GM19395 (cell line): ENCODE measurements around the gene SGPP2.
"Not testable (repeated sequence)": the region's sequence is repeated elsewhere in the genome, so short reads cannot be mapped to it uniquely, and the experiment has no call there.

ENCODE experiments used
- ATAC-seq: cut with Tn5 transposase; IDR thresholded peaks from one replicate; pipeline ENCODE4 v1.9.1; 2021; ENCODE audit warnings: mild to moderate bottlenecking, moderate library complexity; ENCODE audit not compliant: unreplicated experiment

The SGPP2 gene, protein sequence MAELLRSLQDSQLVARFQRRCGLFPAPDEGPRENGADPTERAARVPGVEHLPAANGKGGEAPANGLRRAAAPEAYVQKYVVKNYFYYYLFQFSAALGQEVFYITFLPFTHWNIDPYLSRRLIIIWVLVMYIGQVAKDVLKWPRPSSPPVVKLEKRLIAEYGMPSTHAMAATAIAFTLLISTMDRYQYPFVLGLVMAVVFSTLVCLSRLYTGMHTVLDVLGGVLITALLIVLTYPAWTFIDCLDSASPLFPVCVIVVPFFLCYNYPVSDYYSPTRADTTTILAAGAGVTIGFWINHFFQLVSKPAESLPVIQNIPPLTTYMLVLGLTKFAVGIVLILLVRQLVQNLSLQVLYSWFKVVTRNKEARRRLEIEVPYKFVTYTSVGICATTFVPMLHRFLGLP

DNA sequence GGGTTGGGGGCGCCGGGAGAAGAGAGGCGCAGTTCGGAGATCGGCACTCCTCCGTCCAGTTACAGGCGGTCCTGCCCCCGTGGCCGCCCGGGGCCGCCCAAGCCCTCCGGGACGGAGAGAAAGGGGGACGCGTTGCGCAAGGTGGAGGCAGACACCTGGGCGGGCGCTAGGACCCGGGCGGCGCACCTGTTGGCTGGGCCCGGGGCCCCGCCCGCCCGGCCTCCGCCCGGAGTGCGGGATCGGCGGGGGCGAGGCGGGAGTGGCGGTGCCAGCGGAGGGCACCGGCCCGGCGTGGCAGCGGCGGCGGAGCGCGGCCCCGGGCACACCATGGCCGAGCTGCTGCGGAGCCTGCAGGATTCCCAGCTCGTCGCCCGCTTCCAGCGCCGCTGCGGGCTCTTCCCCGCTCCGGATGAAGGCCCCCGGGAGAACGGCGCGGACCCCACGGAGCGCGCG is at the start of gene SGPP2:
Gene SGPP2, plus strand, starts transcription at position 268 of the 453 bp plus-strand sequence. Its CDS starts 60 bp downstream, at position 328.
- ATAC-seq: peak; percentile 28

DNA sequence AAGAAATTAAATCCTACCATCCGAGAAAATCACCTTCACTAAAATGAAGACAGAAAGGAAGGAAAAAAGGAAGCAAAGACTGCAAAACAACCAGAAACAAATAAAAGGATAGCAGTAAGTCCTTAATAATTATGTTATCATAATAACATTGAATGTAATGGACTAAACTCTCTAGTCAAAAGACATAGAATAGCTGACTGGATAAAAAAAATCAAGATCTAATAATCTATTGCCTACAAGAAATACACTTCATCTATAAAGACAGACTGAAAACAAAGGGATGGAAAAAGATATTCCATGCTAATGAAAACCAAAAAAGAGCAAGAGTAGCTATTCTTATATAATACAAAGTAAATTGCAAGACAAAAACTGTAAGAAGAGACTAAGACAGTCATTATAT is 48.5 kb upstream of the SGPP2 start:
- no peak for ATAC-seq

DNA sequence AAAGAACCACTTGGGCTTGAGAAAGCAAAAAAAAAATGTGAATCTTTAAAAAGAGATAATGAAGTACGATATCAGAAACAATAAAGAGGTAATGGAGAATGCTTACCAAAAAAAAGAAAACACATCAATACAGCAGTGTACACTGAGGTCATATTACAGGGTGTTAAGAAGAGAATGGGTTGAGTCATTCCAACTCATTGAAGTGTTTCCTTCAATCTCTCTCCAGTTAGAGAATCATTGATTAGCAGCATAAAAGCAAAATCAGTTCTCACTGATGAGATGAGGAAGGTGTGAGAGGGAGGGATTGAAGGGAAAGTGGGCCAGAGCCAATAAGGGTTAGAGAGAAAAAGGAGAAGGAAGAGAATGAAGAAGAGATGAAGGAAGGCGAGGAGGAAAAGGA is 43.9 kb upstream of the SGPP2 start:
- no peak for ATAC-seq

DNA sequence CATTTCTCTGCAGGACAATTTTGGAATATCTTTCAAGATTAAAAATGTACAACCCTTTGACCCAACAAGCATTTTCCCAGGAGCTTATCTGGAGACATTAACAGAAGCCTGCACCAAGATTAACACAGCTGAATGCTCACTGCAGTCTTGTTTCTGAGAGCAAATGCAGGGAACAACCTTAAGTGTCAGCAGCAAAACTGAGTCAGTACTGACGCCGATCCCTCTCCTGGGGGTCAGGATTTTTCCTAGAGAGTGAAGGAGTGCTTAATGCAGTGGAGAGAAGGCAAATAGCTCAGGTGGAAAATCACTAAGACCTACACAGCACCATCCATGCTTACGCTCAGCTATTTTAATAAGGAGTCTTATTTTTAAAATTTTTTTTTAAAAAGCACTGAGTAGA is 42.8 kb upstream of the SGPP2 start:
- ATAC-seq: no peak

DNA sequence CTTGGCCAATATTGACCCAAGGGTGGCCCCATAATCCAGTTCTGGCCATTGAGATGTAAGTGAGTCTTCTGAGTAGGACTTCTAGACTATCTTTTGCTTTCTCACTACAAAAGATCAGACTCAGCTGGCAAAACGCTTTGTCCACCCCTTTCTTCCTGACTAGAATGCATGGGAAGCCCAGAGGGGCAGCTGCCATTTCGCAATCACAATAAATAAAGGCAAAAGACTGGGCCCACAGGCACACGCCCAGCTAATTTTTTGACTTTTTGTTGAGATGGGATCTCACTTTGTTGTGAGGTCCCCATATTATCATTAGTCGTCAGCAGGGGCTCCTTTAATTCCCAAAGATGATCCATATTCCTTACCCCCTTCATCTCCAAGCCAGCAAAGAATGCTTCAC is 41.1 kb upstream of the SGPP2 start:
- ATAC-seq: no peak

DNA sequence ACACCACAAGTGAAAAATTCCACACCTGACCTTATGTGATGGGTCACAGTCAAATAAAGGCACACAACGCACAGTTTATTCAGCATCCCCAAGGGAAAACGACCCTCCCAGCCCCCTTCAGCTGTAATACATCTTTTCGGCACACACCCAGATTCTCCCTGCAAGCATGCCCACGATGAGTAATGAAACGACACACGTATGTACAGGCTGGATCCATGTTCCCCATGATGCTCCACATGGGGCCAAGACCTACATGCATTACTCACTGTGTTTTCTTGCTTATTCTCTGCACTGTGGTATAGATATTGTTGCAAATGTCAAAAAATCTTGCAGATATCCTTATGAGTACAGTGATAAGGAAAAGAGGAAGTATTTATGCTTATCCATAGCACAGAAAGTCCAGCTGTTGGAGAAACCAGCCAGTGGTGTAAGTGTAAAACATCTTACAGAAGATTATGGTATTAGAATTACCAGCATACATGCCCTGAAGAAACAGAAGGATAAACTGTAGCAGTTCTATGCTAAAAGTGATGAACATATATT is 32.5 kb upstream of the SGPP2 start:
- ATAC-seq: no peak

DNA sequence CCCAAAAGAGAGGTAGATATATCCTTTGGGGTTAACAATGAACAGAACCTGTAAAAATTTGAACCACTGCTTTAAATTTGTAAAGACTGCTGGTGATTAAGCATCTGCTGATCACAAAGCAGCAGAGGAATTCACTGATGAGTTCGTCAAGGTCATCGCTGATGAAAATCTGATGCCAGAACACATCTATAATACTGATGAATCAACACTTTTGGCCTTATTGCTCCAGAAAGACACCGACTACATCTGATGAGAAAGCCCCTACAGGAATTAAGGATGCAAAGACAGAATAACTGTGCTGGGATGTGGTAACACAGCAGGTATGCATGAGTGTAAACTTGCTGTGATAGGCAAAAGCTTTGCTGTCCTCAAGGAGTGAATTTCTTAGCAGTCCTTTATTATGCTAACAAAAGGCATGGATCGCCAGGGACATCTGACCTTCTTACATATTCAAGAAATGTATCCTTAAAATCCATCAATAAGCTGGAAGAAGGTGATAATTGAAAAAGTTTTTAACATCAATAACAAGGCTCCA is 30.5 kb upstream of the SGPP2 start:
- no peak for ATAC-seq

DNA sequence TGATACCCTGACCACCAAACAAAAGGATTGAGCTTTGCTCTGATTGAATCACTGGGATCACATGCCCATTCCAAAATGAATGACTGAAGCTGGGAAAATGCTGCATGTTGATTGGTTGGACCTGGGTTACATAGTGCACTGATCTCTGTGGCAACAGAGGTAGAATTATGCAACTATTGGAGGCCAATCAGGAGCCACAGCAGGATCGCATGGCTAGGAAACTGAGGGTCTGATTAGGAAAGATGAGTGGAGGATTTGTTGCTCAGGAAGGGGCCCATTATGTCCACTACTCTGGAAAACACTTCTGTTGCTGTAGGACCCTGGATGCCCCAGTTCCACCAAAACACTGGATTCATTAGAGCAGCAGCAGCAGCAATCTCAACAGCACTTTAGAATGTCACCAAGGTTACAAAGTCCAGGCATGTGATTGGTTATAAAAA is 25.9 kb upstream of the SGPP2 start:
- no peak for ATAC-seq

DNA sequence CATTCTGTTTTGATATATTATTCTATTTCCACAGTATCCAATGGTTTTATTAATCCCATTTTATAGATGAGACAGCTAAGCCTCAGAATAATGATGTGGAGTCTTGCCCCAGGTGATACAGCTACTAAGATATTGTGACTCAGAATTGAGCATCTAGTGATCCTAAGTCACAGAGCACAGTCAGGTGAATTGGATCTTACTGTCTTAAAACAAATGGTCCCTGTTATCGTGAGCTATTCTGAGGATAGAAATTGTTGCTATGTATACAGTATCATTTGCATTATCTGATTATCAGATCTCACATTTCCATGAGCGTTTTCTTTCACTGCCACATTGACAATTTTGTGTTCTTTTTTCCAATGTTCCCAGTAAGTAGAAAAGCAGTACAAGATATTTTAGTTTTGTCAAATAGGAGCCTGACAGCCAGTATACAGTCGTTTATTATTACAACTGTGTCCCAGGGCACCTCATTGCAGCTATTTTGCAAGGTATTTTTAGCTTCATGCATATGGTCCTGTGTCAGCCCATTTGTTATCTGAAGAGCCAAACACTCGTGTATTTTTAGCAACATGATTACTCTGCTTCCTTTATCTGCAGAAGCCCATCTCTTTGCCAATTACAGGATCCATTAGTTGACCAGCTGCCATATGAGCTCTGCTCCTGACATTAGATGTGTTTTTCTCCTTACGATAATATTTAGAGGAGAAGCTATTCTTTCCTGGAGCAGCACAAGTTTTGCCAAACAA is 25.1 kb upstream of the SGPP2 start:
- ATAC-seq: no peak

DNA sequence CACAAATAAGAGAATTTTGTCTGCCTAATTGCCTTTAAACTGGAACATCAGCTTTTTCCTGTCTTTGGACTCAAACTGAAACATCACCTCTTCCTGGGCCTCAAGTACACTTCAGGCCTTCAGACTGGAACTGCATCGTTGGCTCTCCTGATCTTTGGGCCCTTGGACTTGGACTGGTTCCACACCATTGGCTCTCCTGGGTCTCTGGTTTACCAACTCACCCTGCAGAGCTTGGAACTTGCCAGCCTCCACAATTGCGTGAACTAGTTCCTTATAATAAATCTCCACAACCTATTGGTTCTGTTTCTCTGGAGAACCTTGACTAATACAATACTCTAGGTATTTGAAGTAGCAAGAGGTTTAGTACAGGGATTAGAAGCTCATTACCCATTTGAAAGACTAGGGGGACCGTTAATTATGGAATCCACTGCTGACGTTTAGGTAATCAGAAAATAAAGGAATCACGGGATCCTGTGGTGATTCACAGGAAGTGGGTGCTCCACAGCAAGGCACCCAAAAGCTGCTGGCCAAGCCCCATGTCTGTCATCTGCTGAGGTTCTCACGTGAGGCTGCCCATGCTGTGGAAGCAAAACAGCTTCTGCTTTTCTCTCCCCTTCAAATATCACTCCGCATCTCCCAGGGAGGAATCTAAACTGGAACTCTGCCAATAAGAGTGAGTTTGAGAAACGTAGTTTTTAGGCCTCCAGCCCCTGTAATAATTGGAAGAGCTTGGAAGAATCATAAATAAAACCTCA is 20.0 kb upstream of the SGPP2 start:
- ATAC-seq: no peak

DNA sequence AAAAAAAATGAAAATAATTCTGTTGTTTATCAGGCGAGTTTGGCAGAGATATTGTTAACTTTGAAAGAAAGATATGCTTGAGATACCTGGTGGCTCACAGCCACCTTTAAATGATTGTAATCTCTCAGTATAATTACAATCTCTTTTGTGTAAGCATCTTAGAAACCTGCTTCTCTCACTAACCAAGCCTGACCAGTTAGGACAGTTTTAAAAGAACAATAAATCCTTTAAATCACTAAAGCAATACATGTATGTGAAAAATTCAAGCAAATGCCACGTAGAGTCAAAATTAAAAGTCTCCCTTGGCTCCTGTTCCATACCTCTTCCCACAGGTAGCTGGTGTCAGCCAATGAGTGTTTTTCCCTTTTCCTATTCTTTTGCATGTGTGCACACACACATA is 15.7 kb upstream of the SGPP2 start:
- ATAC-seq: no peak

DNA sequence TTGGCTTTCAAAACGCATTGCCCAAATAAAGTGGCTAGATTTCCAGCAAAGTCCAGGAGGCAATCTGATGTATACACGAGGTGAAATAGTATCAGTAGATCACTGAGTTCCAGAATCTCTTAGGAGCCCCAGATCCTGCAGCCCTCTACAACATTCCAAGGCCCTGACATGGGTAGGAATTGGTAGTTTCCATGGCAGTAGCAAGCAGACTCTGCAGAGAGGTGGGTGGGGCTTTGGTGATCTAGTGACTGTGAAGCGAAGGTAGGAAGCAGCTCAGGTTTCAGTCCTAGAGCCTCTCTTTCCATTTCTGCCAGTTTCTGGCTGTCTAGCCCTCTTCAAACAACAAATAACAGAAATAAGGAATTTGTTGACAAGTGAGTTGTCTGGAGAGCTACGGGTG is 13.8 kb upstream of the SGPP2 start:
- ATAC-seq: no peak

DNA sequence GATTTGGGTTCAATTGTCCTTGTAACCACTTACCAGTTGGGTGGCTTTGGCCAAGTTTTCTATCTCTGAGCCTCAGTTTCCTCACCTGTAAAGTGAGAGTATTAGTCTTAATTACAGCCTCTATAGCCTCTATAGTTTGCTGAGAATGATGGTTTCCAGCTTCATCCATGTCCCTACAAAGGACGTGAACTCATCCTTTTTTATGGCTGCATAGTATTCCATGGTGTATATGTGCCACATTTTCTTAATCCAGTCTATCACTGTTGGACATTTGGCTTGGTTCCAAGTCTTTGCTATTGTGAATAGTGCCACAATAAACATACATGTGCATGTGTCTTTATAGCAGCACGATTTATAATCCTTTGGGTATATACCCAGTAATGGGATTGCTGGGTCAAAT is 12.0 kb upstream of the SGPP2 start:
- not testable (repeated sequence) for ATAC-seq

DNA sequence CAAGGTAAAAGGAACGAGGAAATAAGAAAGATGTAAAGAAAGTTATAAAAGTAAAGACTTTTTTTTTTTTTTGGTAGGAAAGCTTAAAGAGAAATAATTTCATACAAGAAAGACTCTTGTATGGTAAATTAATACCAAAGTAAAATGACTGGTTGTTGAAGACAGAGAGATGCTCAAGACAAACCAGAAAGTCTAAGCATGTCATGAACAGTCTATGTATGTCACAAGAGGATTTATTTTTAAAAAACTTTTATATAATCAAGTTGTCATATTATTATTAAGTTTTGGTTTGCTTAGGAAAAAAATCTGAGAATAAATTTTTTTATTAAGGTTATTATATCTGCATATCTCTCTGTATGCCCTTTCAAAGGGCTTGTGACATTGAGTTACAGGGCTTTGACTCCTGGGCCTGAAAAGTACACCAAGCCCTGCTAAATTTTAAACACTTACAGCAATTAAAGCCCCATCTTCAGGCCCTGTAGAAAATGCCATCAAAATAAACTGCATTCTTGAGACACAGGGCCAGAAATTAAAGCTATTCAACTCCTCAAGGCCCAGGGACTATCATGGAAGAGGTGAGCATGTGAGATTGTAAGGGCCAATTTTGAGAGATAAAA is 10.9 kb upstream of the SGPP2 start:
- ATAC-seq: no peak

DNA sequence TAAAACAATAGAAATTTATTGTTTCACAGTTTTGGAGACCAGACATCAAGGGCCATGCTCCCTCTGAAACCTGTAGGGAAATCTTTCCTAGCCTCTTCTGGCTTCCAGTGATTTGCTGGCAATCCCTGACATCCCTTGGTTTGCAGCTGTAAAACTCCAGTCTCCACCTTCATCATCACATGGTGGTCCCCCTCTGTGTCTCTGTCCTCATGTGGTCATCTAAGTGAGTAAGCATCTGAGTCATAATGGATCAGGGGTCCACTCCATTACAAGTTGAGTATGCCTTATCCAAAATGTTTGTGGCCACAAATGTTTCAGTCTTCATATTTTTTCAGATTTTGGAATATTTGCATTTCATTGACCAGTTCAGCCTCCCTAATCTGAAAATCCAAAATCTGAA is 5.6 kb upstream of the SGPP2 start:
- no peak for ATAC-seq

DNA sequence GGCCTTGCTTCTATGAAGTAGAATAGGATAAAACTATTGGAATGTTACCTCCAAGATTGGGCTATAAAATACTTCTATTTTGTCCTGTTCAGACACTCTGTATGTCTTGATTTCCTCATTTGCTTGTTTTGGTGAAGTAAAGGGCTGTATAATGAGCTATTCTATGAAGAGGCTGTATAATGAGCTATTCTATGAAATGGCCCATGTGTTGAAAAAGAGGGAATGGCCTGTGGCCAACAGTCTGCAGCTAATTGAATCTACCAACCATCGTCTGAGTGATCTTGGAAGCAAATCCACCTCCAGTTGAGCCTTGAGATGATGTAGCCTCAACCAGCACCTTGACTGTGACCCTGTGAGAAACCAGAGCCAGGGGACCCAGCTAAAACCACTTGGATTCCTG is 3.8 kb upstream of the SGPP2 start:
- ATAC-seq: no peak

DNA sequence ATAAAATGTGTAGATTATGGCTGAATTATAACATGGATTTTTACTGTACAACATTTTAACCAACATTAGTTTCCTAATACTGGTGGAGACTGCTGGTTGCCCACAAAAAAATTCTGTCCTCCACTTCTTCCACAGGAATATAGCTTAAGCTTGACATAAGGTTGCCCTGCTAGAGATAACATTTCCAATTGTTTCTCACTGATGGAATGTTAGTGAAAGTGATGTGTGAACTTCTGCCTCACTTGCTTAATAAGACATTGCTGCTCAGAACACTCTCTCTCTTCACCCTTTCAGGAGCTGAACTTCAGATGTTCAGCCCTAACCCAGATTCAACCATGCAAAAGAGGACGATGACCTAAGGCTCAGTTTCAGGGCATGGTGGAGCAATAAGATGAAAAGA is 2.7 kb upstream of the SGPP2 start:
- ATAC-seq: no peak

DNA sequence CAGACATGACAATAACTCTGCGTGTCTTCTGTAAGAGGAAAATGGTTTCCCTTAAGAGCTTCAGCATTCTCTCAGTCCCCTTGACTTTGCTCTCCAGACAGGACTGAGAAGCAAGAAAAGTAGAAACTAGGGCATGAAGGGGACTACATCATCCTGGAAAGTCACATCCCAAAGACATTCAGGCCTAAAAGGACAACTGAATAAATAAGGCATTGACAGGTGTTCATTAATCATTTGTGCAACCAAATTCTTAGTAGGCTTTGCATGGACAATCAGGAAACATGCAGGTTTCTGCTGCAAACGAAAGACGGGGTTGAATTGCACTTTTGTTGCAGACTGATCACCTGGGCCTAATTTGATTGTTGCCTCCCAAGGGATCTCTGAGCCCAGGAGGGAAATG is 1.2 kb upstream of the SGPP2 start:
- no peak for ATAC-seq

DNA sequence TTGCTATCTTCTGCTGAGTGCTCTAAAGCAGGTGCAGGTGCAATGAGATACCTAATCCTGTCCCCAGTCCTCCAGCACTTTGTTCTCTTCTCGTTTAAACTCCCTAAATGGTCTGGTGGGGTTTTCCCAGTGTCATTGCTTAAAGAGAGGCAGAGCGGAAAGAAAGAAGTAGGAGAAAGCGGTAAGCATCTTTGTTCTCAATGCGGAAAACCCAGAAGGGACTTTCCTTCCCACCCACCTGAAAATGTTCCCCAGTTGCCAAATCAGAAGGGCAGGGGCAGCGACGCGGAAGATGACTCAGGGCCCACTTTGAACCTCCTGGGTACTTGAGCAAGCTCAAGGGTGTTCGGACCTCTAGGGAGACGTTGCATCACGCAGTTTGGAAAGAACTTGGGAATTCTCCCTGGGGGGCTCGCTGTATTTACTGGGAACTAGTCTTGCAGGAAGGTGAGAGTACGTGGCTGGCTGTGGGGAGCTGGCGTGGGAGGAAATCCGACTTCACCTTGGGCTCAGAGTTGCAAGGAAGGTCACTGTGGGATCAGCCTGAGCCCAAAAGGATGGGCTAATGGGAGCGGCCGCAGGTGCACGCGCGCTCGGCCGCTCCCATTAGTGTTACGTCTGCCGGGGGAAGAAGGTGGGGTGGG is 589 bp upstream of the SGPP2 start:
- ATAC-seq: peak; percentile 23
